Tibial nerve (tissue), 4 donors: Measurements from ENCODE around the gene IRF8. TPM values are rescaled to one million over a fixed set of nuclear protein-coding genes. Genes with fewer than 3 reads are reported as not detected.

Source experiments
- DNase-seq, 2 donors: peaks; one replicate each; pipeline ENCODE4 v3.0.0-alpha.2; 2019; ENCODE audit warnings: low spot score in 2 of 2
- H3K27ac ChIP-seq, 4 donors: fragments of 200-600 bp; sonication (generic) in 3 of 4; one replicate each; pipeline ENCODE4 v1.5.1; 2017 to 2019; ENCODE audit warnings: mild to moderate bottlenecking in 1 of 4
- H3K27me3 ChIP-seq, 2 donors: fragments of 200-600 bp; sonication (generic) in 1 of 2; one replicate each; pipeline versions ENCODE4 v1.5.1 to v1.6.0; 2017 to 2019
- H3K36me3 ChIP-seq, 3 donors: fragments of 200-600 bp; sonication (generic); one replicate each; pipeline ENCODE4 v1.5.1; 2018 to 2019
- H3K4me1 ChIP-seq, 4 donors: fragments of 200-600 bp; sonication (generic) in 3 of 4; one replicate each; pipeline ENCODE4 v1.5.1; 2017 to 2019
- H3K4me3 ChIP-seq, 4 donors: fragments of 200-600 bp; sonication (generic) in 3 of 4; one replicate each; pipeline ENCODE4 v1.5.1; 2017 to 2019; ENCODE audit warnings: mild to moderate bottlenecking in 1 of 4, moderate library complexity in 1 of 4
- H3K9me3 ChIP-seq, 4 donors: fragments of 200-600 bp; sonication (generic) in 3 of 4; one replicate each; pipeline ENCODE4 v1.5.1; 2017 to 2019
- EP300 ChIP-seq, 2 donors: sonication (generic); formaldehyde crosslinking; IDR thresholded peaks; one replicate each; pipeline ENCODE4 v1.6.1; 2017; ENCODE audit warnings: antibody characterized with exemption in 2 of 2, mild to moderate bottlenecking in 1 of 2
- POLR2A ChIP-seq, 2 donors: fragments of 450-650 bp; IDR thresholded peaks; one replicate each; pipeline ENCODE4 v1.6.1; 2017; ENCODE audit warnings: antibody characterized with exemption in 2 of 2, mild to moderate bottlenecking in 2 of 2, moderate library complexity in 2 of 2
- WGBS, 2 donors: methylation state at CpG; one replicate each; pipeline ENCODE4 v1.1.5; 2018; 5-methylcytosine and 5-hydroxymethylcytosine counted together
- total RNA-seq, 4 donors: library from RNA; depleted of rRNA; stranded (reverse); fragments of >200 nt; gene quantifications; one replicate each; pipeline ENCODE4 v1.1.0, GENCODE V29; 2016
- TF ChIP-seq, protein P1 (sequence below), 5 experiments: fragments of 200-600 bp in 3 of 5; fragments of 450-650 bp in 2 of 5; sonication (generic) in 3 of 5; IDR thresholded peaks; one replicate each; pipeline ENCODE4 v1.5.1; 2016 to 2019; ENCODE audit warnings: antibody characterized with exemption in 5 of 5, mild to moderate bottlenecking in 3 of 5, moderate library complexity in 2 of 5

IRF8 gene
- total RNA-seq, 4 donors from 2014 or later: 20.5 to 30.3 (median 22.7) TPM

DNA sequence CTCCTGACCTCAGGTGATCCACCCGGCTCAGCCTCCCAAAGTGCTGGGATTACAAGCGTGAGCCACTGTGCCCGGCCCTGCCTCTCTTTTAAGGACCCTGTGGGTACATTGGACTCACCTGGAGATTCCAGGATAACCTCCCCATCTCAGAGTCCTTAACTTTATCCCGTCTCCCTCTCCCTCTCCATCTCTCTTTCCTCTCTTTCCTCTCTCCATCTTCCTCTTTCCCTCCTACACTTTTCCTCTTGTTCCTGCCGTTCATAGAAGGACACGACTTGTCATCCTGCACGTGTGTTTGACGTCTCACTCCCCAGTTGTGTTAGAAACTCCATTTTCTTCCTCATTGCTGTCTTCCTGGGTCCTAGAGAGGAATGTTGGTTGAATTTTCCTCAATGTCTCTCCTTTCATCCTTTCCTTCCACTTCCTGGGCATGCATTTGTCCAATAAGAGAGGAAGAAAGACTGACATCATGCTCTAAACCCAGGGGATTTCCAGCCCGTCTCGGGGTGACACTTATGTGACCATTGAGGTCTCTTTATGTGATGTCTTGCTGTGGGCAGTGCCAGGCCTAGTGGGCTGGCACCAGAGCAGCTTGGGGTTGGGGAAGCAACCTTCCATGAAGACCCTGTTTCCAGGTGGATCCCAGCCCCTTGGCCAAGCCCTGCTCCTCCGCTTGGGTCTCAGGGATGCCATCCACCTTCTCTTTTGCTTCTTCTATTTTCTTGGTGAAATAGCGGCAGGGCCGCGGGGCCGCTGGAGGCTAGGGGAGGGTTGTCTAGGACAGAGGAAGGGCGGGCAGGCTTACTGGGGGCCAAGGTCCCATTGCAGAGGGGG, 39.8 kb upstream of the IRF8 start:
- no peak overlapping the region for H3K27ac ChIP-seq
- TF ChIP-seq, protein P1, sequence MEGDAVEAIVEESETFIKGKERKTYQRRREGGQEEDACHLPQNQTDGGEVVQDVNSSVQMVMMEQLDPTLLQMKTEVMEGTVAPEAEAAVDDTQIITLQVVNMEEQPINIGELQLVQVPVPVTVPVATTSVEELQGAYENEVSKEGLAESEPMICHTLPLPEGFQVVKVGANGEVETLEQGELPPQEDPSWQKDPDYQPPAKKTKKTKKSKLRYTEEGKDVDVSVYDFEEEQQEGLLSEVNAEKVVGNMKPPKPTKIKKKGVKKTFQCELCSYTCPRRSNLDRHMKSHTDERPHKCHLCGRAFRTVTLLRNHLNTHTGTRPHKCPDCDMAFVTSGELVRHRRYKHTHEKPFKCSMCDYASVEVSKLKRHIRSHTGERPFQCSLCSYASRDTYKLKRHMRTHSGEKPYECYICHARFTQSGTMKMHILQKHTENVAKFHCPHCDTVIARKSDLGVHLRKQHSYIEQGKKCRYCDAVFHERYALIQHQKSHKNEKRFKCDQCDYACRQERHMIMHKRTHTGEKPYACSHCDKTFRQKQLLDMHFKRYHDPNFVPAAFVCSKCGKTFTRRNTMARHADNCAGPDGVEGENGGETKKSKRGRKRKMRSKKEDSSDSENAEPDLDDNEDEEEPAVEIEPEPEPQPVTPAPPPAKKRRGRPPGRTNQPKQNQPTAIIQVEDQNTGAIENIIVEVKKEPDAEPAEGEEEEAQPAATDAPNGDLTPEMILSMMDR (IDR thresholded peaks at IDR 0.05): no peak
- TF ChIP-seq POLR2A (IDR thresholded peaks at IDR 0.05) (no peak), EP300 (IDR thresholded peaks at IDR 0.05) (no peak)
- no peaks in the 10 kb centered on the region for H3K27me3 ChIP-seq
- WGBS, 2 donors: 74 to 82% methylated on average over 16 of the region's 16 CpGs
- no peak for DNase-seq
- H3K4me1 ChIP-seq: peaks cover 0 to 9% (median 2%) of the 10 kb centered on the region in 4 donors
- no peaks in the 10 kb centered on the region for H3K36me3 ChIP-seq
- no peaks in the 10 kb centered on the region for H3K9me3 ChIP-seq
- no peak overlapping the region for H3K4me3 ChIP-seq

DNA sequence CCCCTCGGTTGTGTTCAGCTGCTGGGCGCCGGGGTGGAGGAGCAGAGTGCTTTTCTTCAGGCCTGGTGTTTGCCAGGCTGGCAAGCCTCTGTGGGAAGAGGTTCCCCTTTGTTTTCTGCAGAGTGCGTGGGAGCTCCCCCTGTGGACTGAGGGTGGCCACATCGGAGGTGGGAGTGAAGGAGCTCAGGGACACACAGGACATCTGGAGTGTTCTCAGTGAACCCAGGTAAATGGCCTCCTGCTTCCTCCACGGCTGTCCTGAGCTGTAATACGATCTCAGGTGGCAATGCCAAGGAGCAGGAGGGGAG, 39.2 kb upstream of the IRF8 start:
- 41 to 48% methylated on average over 7 of the region's 7 CpGs for WGBS, 2 donors
- TF ChIP-seq POLR2A (IDR thresholded peaks at IDR 0.05) (no peak), EP300 (IDR thresholded peaks at IDR 0.05) (no peak)
- TF ChIP-seq, protein P1 (IDR thresholded peaks at IDR 0.05): no peak
- Histone ChIP-seq H3K36me3 (no peaks in the 10 kb centered on the region), H3K9me3 (peaks cover 0 to 4% (median 0%) of the 10 kb centered on the region in 4 donors), H3K27me3 (no peaks in the 10 kb centered on the region), H3K27ac (no peak overlapping the region), H3K4me3 (no peak overlapping the region), H3K4me1 (peaks cover 0 to 5% (median 0%) of the 10 kb centered on the region in 4 donors)
- DNase-seq: no peak

DNA sequence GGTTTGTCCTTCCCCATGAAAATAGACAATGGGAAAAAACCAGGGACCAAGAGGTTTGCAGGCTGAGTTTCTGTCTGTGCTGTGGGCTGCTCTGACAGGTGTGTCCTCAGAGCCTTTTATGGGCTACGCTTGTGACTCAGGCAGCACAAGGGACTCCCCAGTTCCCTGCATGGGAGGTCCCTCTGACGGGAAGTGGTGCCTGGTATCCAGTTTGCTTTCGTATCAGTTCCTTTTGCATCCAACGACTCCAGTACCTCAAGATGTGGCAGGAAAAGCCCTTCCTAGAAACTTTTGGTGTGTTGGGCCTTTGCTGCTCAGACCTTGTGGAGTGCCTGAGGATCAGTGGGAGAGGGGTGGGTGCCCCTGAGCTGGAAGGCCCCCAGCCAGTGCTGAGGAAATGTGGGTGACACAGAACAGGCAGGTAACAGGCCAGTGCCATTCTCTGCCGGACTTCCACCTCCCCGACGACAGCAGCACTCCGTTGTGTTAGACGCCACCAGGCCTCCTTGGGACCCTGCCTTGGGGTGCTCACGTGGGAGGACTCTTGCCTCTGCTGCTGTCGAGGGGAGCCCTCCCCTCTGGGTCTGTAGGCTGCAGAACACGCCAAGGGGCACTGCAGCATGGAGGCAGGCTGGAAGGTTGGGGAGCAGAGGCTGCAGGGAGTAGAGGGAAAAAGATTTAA, 38.4 kb upstream of the IRF8 start:
- whole genome bisulfite sequencing, 2 donors: 74 to 75% methylated on average over 12 of the region's 12 CpGs
- DNase-seq: no peak
- Histone ChIP-seq H3K4me3 (no peak overlapping the region), H3K4me1 (peaks cover 0 to 5% (median 0%) of the 10 kb centered on the region in 4 donors), H3K27ac (no peak overlapping the region), H3K27me3 (no peaks in the 10 kb centered on the region), H3K36me3 (no peaks in the 10 kb centered on the region), H3K9me3 (peaks cover 0 to 10% (median 3%) of the 10 kb centered on the region in 4 donors)
- TF ChIP-seq POLR2A (IDR thresholded peaks at IDR 0.05): no peak
- no peak for TF ChIP-seq EP300 (IDR thresholded peaks at IDR 0.05)
- TF ChIP-seq, protein P1 (IDR thresholded peaks at IDR 0.05): no peak

DNA sequence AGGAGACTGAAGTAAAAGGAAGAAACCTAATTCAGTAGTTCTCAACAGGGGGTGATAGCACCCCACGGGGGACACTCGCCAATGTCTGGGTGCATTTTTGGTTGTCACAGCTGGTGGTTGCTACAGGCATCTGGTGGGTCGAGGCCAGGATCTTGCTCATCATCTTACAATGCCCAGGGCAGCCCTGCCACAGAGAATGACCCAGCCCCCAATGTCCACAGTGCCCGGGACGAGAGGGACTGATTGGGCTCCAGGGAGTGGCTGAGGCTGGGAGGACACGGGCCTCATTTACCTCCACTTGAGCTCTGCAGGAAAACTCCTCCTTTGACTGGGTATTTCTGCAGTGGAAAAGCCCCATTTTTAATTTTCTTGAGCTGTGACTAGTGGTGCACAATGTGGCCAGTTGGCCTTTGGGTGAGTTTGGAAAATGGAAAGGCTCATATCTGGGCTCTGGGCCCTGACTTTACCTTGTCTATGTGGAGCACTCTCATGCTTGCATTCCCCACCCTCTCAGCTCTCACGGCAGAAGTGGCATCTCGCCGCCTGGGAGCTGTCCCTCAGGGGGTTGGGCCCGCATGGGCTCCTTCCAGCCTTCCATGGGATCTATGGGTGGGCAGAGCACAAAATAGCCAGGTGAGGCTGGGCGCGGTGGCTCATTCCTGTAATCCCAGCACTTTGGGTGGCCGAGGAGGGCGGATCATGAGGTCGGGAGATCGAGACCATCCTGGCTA, 37.7 kb upstream of the IRF8 start:
- peaks cover 0 to 5% (median 0%) of the 10 kb centered on the region in 4 donors for H3K4me1 ChIP-seq
- no peak overlapping the region for H3K4me3 ChIP-seq
- TF ChIP-seq, protein P1 (IDR thresholded peaks at IDR 0.05): no peak
- TF ChIP-seq POLR2A (IDR thresholded peaks at IDR 0.05) (no peak), EP300 (IDR thresholded peaks at IDR 0.05) (no peak)
- no peak for DNase-seq
- 82% methylated on average over 16 of the region's 16 CpGs for WGBS, 2 donors
- H3K27ac ChIP-seq: no peak overlapping the region
- H3K27me3 ChIP-seq: no peaks in the 10 kb centered on the region
- H3K9me3 ChIP-seq: peaks cover 0 to 10% (median 3%) of the 10 kb centered on the region in 4 donors
- H3K36me3 ChIP-seq: no peaks in the 10 kb centered on the region
